ENCODE data around the gene ZNF687.

GRCh38 chr1:151238467-151238739 is 43.7 kb upstream of the ZNF687 start:
- TF ChIP-seq ZFP30 (CRISPR knock-in tag; IDR thresholded peaks at IDR 0.05) (no peak), SNAI2 (CRISPR knock-in tag; IDR thresholded peaks at IDR 0.05) (no peak), POU6F1 (CRISPR knock-in tag; IDR thresholded peaks at IDR 0.05; ENCODE audit: borderline replicate concordance, low read depth) (no peak)
